Fibroblast of lung (primary cell): ENCODE measurements around the gene CA12. TPM values are rescaled to one million over a fixed set of nuclear protein-coding genes. Genes with fewer than 3 reads are reported as not detected.

Source experiments
- DNase-seq, 2 donors: peaks; one replicate each; pipeline versions ENCODE4 v3.0.0 to v3.0.0-alpha.2; 2010; ENCODE audit warnings: low read depth in 2 of 2
- H2AFZ ChIP-seq: 2 replicates; pipeline ENCODE4 v1.5.1; 2012; ENCODE audit warnings: low read length, control low read depth, inconsistent platforms
- H3K27ac ChIP-seq: 2 replicates; pipeline ENCODE4 v1.5.1; 2011; ENCODE audit warnings: low read length, control low read depth; ENCODE audit not compliant: insufficient read depth
- H3K27me3 ChIP-seq: 2 replicates; pipeline ENCODE4 v1.5.1; 2011; ENCODE audit warnings: mild to moderate bottlenecking, low read length; ENCODE audit not compliant: control insufficient read depth, insufficient read depth
- H3K36me3 ChIP-seq: 2 replicates; pipeline ENCODE4 v1.5.1; 2011; ENCODE audit warnings: low read length; ENCODE audit not compliant: control insufficient read depth, insufficient read depth
- H3K4me1 ChIP-seq: 2 replicates; pipeline ENCODE4 v1.5.1; 2011; ENCODE audit warnings: low read length; ENCODE audit not compliant: control insufficient read depth, insufficient read depth; ENCODE audit errors: extremely low read depth
- H3K4me2 ChIP-seq: 2 replicates; pipeline ENCODE4 v1.5.1; 2011; ENCODE audit warnings: low read length, control low read depth; ENCODE audit not compliant: insufficient read depth; ENCODE audit errors: extremely low read depth
- H3K4me3 ChIP-seq, 4 experiments: fragments of 200-600 bp in 1 of 4; sonication (generic) in 1 of 4; replicated peaks in 1 of 4; 2 replicates each; pipeline ENCODE4 v1.5.1; 2011 to 2016; ENCODE audit warnings: low read length in 4 of 4, low read depth in 3 of 4, mild to moderate bottlenecking in 3 of 4, control low read depth in 2 of 4, inconsistent platforms in 1 of 4, mixed read lengths in 1 of 4; ENCODE audit not compliant: insufficient read depth in 1 of 4; ENCODE audit errors: control extremely low read depth in 1 of 4
- H3K79me2 ChIP-seq: 2 replicates; pipeline ENCODE4 v1.5.1; 2012; ENCODE audit warnings: mild to moderate bottlenecking, low read length, inconsistent platforms; ENCODE audit not compliant: control insufficient read depth, insufficient read depth
- H3K9ac ChIP-seq: 2 replicates; pipeline ENCODE4 v1.5.1; 2011; ENCODE audit warnings: mild to moderate bottlenecking, low read length, control low read depth; ENCODE audit not compliant: insufficient read depth
- H3K9me3 ChIP-seq: 2 replicates; pipeline ENCODE4 v1.5.1; 2012; ENCODE audit warnings: low read depth, low read length; ENCODE audit not compliant: control insufficient read depth, insufficient read depth
- H4K20me1 ChIP-seq: 2 replicates; pipeline ENCODE4 v1.5.1; 2011; ENCODE audit warnings: low read length; ENCODE audit not compliant: control insufficient read depth, insufficient read depth; ENCODE audit errors: extremely low read depth
- EZH2 ChIP-seq: IDR thresholded peaks from 2 replicates; pipeline ENCODE4 v1.5.1; 2012; ENCODE audit warnings: low read length, control low read depth, mild to moderate bottlenecking; ENCODE audit errors: missing control alignments
- polyA plus RNA-seq, 2 donors: library from polyadenylated mRNA; depleted of rRNA in 1 of 2; stranded (reverse) in 1 of 2; unstranded in 1 of 2; fragments of >200 nt; gene quantifications; 2 replicates each; pipeline ENCODE4 v1.2.1, GENCODE V29; 2011 to 2012; ENCODE audit warnings: missing spikeins in 1 of 2
- total RNA-seq: library from RNA; depleted of rRNA; stranded (reverse); fragments of >200 nt; gene quantifications from 2 replicates; pipeline ENCODE4 v1.2.1, GENCODE V29; 2014
- TF ChIP-seq, protein P1 (sequence below), 2 donors: IDR thresholded peaks in 1 of 2; conservative IDR thresholded peaks in 1 of 2; 1 replicate in 1 of 2; 2 replicates in 1 of 2; pipeline ENCODE4 v1.5.1; 2011 to 2012; ENCODE audit warnings: low read length in 2 of 2, control low read depth in 1 of 2, inconsistent platforms in 1 of 2, low read depth in 1 of 2, mild to moderate bottlenecking in 1 of 2

CA12 gene
- total and polyA plus RNA-seq, 2 donors (not counting 1 experiment from before 2014, with no cell fraction given): 30.6 to 48.4 TPM

GRCh38 chr15:63296195-63296594 lies 85.5 kb downstream of the CA12 start:
- Histone ChIP-seq H3K4me3 (no peak overlapping the region), H3K27ac (no peak overlapping the region), H3K79me2 (no peaks in the 10 kb centered on the region), H3K36me3 (peaks cover 3% of the 10 kb centered on the region), H2AFZ (no peak overlapping the region), H3K9me3 (no peaks in the 10 kb centered on the region), H3K9ac (no peak overlapping the region), H3K4me2 (no peak overlapping the region), H3K27me3 (no peaks in the 10 kb centered on the region), H3K4me1 (peaks cover 4% of the 10 kb centered on the region), H4K20me1 (no peaks in the 10 kb centered on the region)
- DNase-seq: peak in 1 of 2 donors; percentile 4
- no peak for TF ChIP-seq EZH2
- TF ChIP-seq, protein P1, sequence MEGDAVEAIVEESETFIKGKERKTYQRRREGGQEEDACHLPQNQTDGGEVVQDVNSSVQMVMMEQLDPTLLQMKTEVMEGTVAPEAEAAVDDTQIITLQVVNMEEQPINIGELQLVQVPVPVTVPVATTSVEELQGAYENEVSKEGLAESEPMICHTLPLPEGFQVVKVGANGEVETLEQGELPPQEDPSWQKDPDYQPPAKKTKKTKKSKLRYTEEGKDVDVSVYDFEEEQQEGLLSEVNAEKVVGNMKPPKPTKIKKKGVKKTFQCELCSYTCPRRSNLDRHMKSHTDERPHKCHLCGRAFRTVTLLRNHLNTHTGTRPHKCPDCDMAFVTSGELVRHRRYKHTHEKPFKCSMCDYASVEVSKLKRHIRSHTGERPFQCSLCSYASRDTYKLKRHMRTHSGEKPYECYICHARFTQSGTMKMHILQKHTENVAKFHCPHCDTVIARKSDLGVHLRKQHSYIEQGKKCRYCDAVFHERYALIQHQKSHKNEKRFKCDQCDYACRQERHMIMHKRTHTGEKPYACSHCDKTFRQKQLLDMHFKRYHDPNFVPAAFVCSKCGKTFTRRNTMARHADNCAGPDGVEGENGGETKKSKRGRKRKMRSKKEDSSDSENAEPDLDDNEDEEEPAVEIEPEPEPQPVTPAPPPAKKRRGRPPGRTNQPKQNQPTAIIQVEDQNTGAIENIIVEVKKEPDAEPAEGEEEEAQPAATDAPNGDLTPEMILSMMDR (conservative IDR thresholded peaks at IDR 0.05 in 1 of 2, IDR thresholded peaks at IDR 0.05 in 1 of 2; ENCODE audit: low read depth in 1 of 2, low read length in 2 of 2): no peak

- no peak for TF ChIP-seq EZH2
- TF ChIP-seq, protein P1 (conservative IDR thresholded peaks at IDR 0.05 in 1 of 2, IDR thresholded peaks at IDR 0.05 in 1 of 2; ENCODE audit: low read depth in 1 of 2, low read length in 2 of 2): no peak
These were observed 86.3 kb downstream of the CA12 start for GRCh38 chr15:63295341-63295740.

DNA sequence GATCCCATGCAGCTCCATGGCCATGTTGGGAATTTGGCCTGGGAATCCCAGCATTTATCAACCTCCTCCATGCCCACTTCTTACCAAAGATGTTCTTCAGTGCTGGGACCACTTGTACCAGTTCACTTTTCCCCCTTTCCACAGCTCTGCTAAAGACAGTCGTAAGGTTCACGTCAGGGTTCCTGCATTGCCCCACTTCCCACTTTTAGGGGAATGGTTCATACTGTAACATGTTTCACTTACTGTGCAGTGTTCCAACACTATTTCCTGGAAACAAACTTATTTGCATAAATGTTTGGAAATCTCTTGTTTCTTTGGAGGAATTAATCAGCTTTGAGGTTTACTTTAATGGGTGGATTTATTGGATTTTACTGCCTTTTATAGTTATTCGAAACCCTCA lies 87.3 kb downstream of the CA12 start:
- Histone ChIP-seq H3K4me1 (peaks cover 4% of the 10 kb centered on the region), H2AFZ (no peak overlapping the region), H3K79me2 (no peaks in the 10 kb centered on the region), H3K36me3 (peaks cover 3% of the 10 kb centered on the region), H3K27ac (no peak overlapping the region), H3K4me3 (no peak overlapping the region), H3K9me3 (no peaks in the 10 kb centered on the region), H3K27me3 (no peaks in the 10 kb centered on the region), H4K20me1 (no peaks in the 10 kb centered on the region), H3K4me2 (no peak overlapping the region), H3K9ac (no peak overlapping the region)
- TF ChIP-seq EZH2: no peak
- TF ChIP-seq, protein P1 (conservative IDR thresholded peaks at IDR 0.05 in 1 of 2, IDR thresholded peaks at IDR 0.05 in 1 of 2; ENCODE audit: low read depth in 1 of 2, low read length in 2 of 2): no peak
- DNase-seq: no peak

More at GRCh38 chr15:63295341-63295740, 86.3 kb downstream of the CA12 start:
- H3K9ac ChIP-seq: no peak overlapping the region
- no peak for DNase-seq
- no peaks in the 10 kb centered on the region for H3K27me3 ChIP-seq
- H3K79me2 ChIP-seq: no peaks in the 10 kb centered on the region
- H3K4me3 ChIP-seq: no peak overlapping the region
- H3K9me3 ChIP-seq: no peaks in the 10 kb centered on the region
- H3K4me1 ChIP-seq: peaks cover 4% of the 10 kb centered on the region
- H2AFZ ChIP-seq: no peak overlapping the region
- peaks cover 3% of the 10 kb centered on the region for H3K36me3 ChIP-seq
- no peaks in the 10 kb centered on the region for H4K20me1 ChIP-seq
- no peak overlapping the region for H3K27ac ChIP-seq
- no peak overlapping the region for H3K4me2 ChIP-seq
